ENCODE measurements around the gene ILRUN. TPM values are rescaled to one million over a fixed set of nuclear protein-coding genes. Genes with fewer than 3 reads are reported as not detected.

Gene ILRUN
- total and polyA plus RNA-seq, 2 of the 8 experiments (the other 6 are each of a cell fraction or from before 2014, with no cell fraction given): 39.2 to 81.2 TPM

- no peak overlapping the region for H2BK15ac ChIP-seq (ENCODE audit: low read length)
- H3K36me3 ChIP-seq (ENCODE audit: control insufficient read depth in 2 of 4, insufficient read depth in 4 of 4, low read length in 3 of 4): no peaks in the 10 kb centered on the region
- POLR2A ChIA-PET (ENCODE audit: partially characterized antibody): interaction anchor here (0.9 kb wide), 1 partner anchor 48 kb away, joined by 4 read pairs; the partner anchor contains the start of gene SNRPC
- DNase-seq (ENCODE audit: low read depth in 1 of 2, low spot score in 2 of 2) (no peak), FAIRE-seq (no peak)
- no peaks in the 10 kb centered on the region for H3K27me3 ChIP-seq (replicated peaks in 1 of 4; ENCODE audit: control insufficient read depth in 3 of 4, extremely low read depth in 1 of 4, insufficient read depth in 3 of 4, low read length in 3 of 4)
- no peak overlapping the region for H2BK5ac ChIP-seq (ENCODE audit: low read depth, low read length)
- H3K9me3 ChIP-seq (ENCODE audit: insufficient read depth in 2 of 2, low read depth in 1 of 2, low read length in 1 of 2): no peaks in the 10 kb centered on the region
- H4K20me1 ChIP-seq (replicated peaks in 1 of 2; ENCODE audit: control insufficient read depth in 1 of 2, insufficient read depth in 2 of 2, low read length in 2 of 2): no peaks in the 10 kb centered on the region
- H3K27ac ChIP-seq (ENCODE audit: low read depth, low read length): no peak overlapping the region
- H3K14ac ChIP-seq (ENCODE audit: insufficient read length): no peak overlapping the region
- no peaks in the 10 kb centered on the region for H3K79me2 ChIP-seq (ENCODE audit: control insufficient read depth in 1 of 2, insufficient read depth in 2 of 2, low read length in 2 of 2)
- H3K23ac ChIP-seq (ENCODE audit: insufficient read length): no peak overlapping the region
- H3K4me3 ChIP-seq (ENCODE audit: extremely low read depth in 1 of 4, insufficient read depth in 2 of 4, low read depth in 3 of 4, low read length in 4 of 4): no peak overlapping the region
- H4K91ac ChIP-seq (replicated peaks; ENCODE audit: insufficient read length, low read length): no peak overlapping the region
- WGBS, 2 experiments (ENCODE audit: extremely low coverage in 1 of 2, insufficient coverage in 1 of 2, insufficient read length in 1 of 2, insufficient replicate concordance in 2 of 2, low coverage in 1 of 2, low lambda C conversion rate in 2 of 2, missing lambda C conversion rate in 1 of 2): 87% methylated on average over 5 of the region's 5 CpGs; no CpG with 5 or more reads in 1 of the 2 experiments
- no peaks in the 10 kb centered on the region for H3K4me1 ChIP-seq (replicated peaks in 1 of 4; ENCODE audit: control insufficient read depth in 3 of 4, insufficient read depth in 4 of 4, low read length in 3 of 4)
- CTCF ChIA-PET (ENCODE audit: partially characterized antibody): interaction anchor here (0.6 kb wide), 2 partner anchors 55 to 194 kb away, joined by 3 read pairs; no protein-coding TSS in a partner anchor
- H2AK5ac ChIP-seq (ENCODE audit: low read depth, low read length): no peak overlapping the region
- no peak overlapping the region for H4K8ac ChIP-seq (ENCODE audit: extremely low read depth, insufficient read depth, low read length)
- no peak overlapping the region for H2BK12ac ChIP-seq (ENCODE audit: low read depth, low read length)
- no peak overlapping the region for H2BK120ac ChIP-seq (replicated peaks; ENCODE audit: low read depth, low read length)
- no peaks in the 10 kb centered on the region for H3K23me2 ChIP-seq (ENCODE audit: low read depth, low read length)
- no peak overlapping the region for H3K56ac ChIP-seq (replicated peaks; ENCODE audit: insufficient read length, low read depth, low read length)
- H3K18ac ChIP-seq (ENCODE audit: extremely low read depth, low read length): no peak overlapping the region
- H2AFZ ChIP-seq (ENCODE audit: low read length): no peak overlapping the region
- no peak overlapping the region for H3K9ac ChIP-seq (replicated peaks in 1 of 4; ENCODE audit: extremely low read depth in 1 of 4, low read depth in 3 of 4, low read length in 3 of 4)
- H2BK20ac ChIP-seq (ENCODE audit: low read length): no peak overlapping the region
- no peak overlapping the region for H3K4ac ChIP-seq (replicated peaks; ENCODE audit: insufficient read length, low read depth, low read length)
- no peaks in the 10 kb centered on the region for H3K79me1 ChIP-seq (ENCODE audit: low read depth, low read length)
- TF ChIP-seq CBX5 (IDR thresholded peaks at IDR 0.05; ENCODE audit: low read depth, low read length) (no peak), TCF12 (IDR thresholded peaks at IDR 0.05; ENCODE audit: low read depth, low read length) (no peak), KDM5A (IDR thresholded peaks at IDR 0.05; ENCODE audit: low read length) (no peak), ZNF274 (IDR thresholded peaks at IDR 0.05; ENCODE audit: borderline replicate concordance, extremely low read depth, low read length) (no peak), RAD21 (IDR thresholded peaks at IDR 0.05 in 1 of 2, conservative IDR thresholded peaks at IDR 0.05 in 1 of 2; ENCODE audit: low read depth in 2 of 2, low read length in 2 of 2) (no peak)
- H3K4me2 ChIP-seq (ENCODE audit: insufficient read depth in 1 of 2, low read depth in 2 of 2, low read length in 2 of 2): no peak overlapping the region
- H4K5ac ChIP-seq (ENCODE audit: insufficient read length, low read depth, low read length): no peak overlapping the region
Observed at GRCh38 chr6:34709386-34709785, 12.8 kb upstream of the ILRUN start.
